Activated CD4-positive, alpha-beta T cell treated with anti-CD3 and anti-CD28 coated beads, Interleukin-2, amount 50 U/mL, for 16 hours (primary cell): Measurements from ENCODE around the gene PHF11.
"Not testable (repeated sequence)": the region's sequence is repeated elsewhere in the genome, so short reads cannot be mapped to it uniquely, and the experiment has no call there.

ENCODE experiments used
- DNase-seq: peaks from one replicate; pipeline ENCODE4 v3.0.0-alpha.2; 2020

Gene PHF11

GRCh38 chr13:49550942-49551644 is 55.3 kb downstream of the PHF11 start:
- no peak for DNase-seq

- DNase-seq: no peak
Observed at GRCh38 chr13:49553888-49554287, 58.1 kb downstream of the PHF11 start.

- DNase-seq: no peak
Observed at GRCh38 chr13:49554387-49554786, 58.6 kb downstream of the PHF11 start.

- DNase-seq: no peak
Observed at GRCh38 chr13:49559006-49559405, 63.3 kb downstream of the PHF11 start.

GRCh38 chr13:49560270-49561061 is 64.7 kb downstream of the PHF11 start:
- DNase-seq: no peak

GRCh38 chr13:49561062-49561410 is 65.3 kb downstream of the PHF11 start:
- no peak for DNase-seq

- DNase-seq: no peak
Observed at GRCh38 chr13:49563516-49563915, 67.8 kb downstream of the PHF11 start.

- not testable (repeated sequence) for DNase-seq
Observed at GRCh38 chr13:49565461-49565860, 69.7 kb downstream of the PHF11 start.

GRCh38 chr13:49566461-49566860 is 70.7 kb downstream of the PHF11 start:
- DNase-seq: no peak

- no peak for DNase-seq
Observed at GRCh38 chr13:49567491-49567890, 71.7 kb downstream of the PHF11 start.

- DNase-seq: peak; percentile 59
Observed at GRCh38 chr13:49569993-49570689, 74.4 kb downstream of the PHF11 start.

GRCh38 chr13:49571299-49572240 is 75.8 kb downstream of the PHF11 start:
- DNase-seq: peak; percentile 44
